NB4 (cell line): ENCODE results near the gene AIDA.

Source experiments
- MYC ChIP-seq: IDR thresholded peaks from 2 replicates; pipeline ENCODE4 v1.6.1; 2011; ENCODE audit warnings: low read depth, low read length
- POLR2A ChIP-seq: IDR thresholded peaks from 2 replicates; pipeline ENCODE4 v1.6.1; 2011; ENCODE audit warnings: mild to moderate bottlenecking; ENCODE audit not compliant: insufficient read length; ENCODE audit errors: extremely low read depth
- TF ChIP-seq, protein P1 (sequence below): IDR thresholded peaks from one replicate; pipeline ENCODE4 v1.5.1; 2012; ENCODE audit warnings: low read depth, low read length
- TF ChIP-seq, protein P2 (sequence below): IDR thresholded peaks from 2 replicates; pipeline ENCODE4 v1.6.1; 2011; ENCODE audit warnings: low read depth, low read length

DNA sequence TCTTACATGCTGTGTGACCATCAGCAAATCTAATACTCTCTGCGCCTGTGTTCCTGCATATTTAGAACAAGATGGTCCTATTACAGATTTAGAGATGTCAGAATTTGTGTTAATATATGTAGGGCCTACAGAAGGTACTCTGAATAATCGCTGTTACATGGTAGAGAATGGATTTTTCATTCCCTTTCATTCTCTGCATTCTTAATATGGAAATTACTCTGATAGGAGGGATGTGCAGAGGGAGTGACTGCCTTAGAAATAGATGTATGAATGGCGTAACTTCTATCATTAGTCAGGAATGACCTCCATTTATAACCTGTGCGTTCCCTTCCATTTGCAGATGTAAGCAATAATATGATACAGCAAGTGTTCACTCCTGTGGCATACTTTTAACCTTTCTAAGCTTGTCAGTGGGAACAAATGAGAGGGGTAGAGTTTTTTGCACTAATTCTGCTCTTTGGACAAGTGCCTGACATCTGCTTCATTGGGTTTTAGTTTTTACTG is 48.8 kb downstream of the AIDA start:
- TF ChIP-seq, protein P1, sequence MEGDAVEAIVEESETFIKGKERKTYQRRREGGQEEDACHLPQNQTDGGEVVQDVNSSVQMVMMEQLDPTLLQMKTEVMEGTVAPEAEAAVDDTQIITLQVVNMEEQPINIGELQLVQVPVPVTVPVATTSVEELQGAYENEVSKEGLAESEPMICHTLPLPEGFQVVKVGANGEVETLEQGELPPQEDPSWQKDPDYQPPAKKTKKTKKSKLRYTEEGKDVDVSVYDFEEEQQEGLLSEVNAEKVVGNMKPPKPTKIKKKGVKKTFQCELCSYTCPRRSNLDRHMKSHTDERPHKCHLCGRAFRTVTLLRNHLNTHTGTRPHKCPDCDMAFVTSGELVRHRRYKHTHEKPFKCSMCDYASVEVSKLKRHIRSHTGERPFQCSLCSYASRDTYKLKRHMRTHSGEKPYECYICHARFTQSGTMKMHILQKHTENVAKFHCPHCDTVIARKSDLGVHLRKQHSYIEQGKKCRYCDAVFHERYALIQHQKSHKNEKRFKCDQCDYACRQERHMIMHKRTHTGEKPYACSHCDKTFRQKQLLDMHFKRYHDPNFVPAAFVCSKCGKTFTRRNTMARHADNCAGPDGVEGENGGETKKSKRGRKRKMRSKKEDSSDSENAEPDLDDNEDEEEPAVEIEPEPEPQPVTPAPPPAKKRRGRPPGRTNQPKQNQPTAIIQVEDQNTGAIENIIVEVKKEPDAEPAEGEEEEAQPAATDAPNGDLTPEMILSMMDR, result no peak
- TF ChIP-seq POLR2A (no peak), MYC (no peak)
- TF ChIP-seq, protein P2, sequence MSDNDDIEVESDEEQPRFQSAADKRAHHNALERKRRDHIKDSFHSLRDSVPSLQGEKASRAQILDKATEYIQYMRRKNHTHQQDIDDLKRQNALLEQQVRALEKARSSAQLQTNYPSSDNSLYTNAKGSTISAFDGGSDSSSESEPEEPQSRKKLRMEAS, result no peak
